NCI-H526 (cell line): ENCODE measurements around the gene SETBP1.

Experiments used
- DNase-seq, 2 experiments: peaks; one replicate each; lab custom pipeline; 2025; lab: John Stamatoyannopoulos, UW

Gene SETBP1

DNA sequence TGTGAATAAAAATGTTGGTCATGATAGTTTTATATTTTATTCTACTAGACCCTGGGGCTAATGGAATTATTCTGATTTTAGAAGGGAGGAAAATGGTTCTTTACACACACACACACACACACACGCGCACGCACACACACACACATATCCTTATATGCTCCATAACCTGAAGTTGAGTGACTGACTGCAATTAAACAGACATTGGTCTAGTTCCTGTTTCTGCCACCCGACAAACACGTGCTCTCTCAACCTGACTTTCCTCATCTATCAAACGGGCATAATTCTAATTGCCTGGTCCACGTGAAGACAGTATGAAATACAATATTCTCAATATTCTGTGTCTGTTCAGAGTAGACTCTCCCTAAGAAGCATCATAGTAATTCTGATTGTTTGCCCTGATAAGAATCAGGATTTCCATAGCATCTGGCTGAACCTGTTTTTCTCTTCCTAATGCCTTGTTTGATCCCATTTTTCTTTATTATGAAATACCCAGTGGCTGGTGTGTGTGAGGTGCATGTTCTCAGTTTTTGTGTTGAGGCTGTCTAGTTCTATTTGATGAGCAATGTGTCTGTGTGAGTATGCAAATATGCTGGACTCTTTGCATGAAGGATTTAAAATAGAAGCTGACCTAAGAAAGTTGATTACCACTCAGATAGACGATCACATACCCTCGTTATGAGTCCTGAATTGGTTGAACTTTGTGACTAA is 51.0 kb downstream of the SETBP1 start:
- peak; percentile 94 to 98 for DNase-seq

- DNase-seq: peak in 1 of 2 experiments; percentile 66
Measured at GRCh38 chr18:44732238-44732563, 51.5 kb downstream of the SETBP1 start.

DNA sequence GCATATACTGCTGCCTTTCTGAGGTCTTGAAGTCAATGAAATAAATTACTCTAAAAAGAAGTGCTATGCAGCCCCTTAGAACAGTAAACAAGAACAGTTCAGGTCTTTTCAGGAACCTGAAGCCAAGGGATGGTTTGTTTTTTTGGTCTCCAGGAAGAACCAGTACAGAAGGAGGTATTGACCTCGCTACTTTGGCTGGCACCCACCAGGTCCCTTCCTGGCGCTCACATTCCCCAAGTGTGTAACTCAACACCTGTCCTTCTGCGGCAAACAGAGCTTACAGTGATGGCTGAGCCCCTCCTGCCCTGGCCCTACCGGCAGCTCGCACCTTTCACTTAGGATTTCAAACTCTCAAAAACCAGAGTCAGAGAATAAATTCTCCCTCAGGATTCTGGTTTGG is 51.9 kb downstream of the SETBP1 start:
- peak; percentile 76 for DNase-seq

- DNase-seq: peak in 1 of 2 experiments; percentile 28
Measured at GRCh38 chr18:44733069-44733753, 52.5 kb downstream of the SETBP1 start.

DNA sequence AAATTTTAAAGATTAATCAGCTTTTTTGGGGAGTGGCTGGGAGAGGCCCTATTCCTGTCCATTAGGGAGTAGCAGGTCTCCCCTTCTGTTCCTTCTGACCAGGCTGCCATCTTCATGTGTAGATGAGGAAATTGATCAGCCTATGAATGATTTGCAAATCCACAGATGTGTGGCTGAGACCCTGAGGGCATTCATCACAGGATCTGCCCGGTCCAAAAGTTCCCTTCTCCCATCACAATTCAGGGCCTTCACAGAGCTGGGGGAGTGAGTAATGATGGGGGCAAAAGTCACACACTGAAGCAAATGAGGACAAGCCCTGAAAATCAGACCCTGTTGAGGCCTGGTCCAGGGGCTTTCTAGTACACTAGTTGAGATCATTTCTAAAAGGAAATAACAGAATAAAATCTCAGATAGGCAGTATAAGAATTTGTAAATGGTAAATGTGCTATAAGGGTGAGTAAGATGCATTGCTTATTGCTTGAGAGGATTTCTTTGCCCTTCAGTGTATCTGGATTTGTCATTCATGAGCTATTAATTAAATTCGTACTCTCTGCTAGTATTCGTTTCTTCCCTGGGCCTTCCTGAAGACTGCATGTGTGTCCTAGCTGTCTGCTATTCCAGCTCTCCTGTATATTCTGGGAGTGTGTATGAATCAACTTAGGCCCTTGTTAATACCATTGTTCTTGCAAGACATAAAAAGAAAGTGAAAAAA is 53.2 kb downstream of the SETBP1 start:
- DNase-seq: no peak

GRCh38 chr18:44735096-44735495 is 54.4 kb downstream of the SETBP1 start:
- DNase-seq: no peak

- no peak for DNase-seq
Measured at GRCh38 chr18:44736664-44737380, 56.1 kb downstream of the SETBP1 start.

- no peak for DNase-seq
Measured at GRCh38 chr18:44737623-44738022, 56.9 kb downstream of the SETBP1 start.

DNA sequence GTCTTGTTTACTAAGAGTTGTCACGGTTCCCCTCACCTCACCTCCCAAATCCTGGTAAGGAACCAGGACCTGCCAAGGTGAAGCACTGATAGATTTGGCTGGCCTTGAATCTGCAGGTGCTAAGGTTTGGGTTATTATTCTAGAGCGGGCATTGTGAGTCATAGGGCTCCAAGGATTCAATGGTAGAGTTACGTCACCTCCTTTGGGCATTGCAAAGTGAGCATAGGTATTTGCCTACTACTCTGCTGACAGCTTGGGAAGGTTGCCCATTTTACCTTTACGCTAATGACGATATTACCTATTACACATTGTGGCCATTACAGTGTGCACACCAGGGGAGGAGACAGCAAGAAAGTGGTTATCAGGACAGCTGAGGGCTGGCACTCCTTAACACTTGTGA is 59.3 kb downstream of the SETBP1 start:
- no peak for DNase-seq

GRCh38 chr18:44741085-44741484 is 60.4 kb downstream of the SETBP1 start:
- DNase-seq: no peak

DNA sequence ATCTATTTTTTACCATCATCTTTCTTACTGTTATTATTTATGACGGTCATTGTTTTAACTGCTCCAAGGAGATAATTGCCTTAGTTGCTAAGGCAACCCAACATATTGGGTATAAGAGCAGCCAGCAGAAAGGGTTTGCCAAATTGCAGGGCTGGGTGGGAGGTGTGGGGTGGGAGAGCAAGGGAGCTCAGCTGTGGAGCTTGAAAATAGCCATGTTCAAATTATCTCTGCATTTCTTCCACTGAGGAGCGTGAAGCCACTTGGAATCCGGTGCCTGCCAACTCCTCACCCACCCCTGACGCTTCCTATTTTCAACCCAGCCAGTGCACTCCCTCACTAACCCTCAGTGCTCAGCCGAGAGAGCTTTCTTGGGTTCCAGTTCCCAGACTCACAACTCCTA is 60.8 kb downstream of the SETBP1 start:
- no peak for DNase-seq

DNA sequence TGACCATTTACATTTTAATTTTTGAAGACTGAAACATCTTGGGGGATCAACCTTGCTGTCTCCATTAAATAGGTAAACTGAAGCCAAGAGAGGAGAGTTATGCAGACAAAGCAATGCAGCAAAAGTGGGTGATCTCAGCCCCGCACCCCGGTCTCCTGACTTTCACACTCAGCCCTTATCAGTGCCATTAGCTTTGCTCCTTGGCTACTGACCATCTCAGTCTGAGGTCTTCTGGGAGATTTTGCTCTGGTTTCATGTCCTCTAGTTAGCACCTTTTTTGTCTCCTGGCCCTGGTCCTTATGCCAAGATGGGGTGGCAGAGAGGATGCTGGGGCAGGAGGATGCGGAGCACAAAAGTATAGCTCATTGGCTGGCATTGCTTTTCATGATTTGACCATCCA is 61.4 kb downstream of the SETBP1 start:
- no peak for DNase-seq

- DNase-seq: peak in 1 of 2 experiments; percentile 11
Measured at GRCh38 chr18:44742718-44743311, 62.1 kb downstream of the SETBP1 start.

GRCh38 chr18:44743631-44744030 is 62.9 kb downstream of the SETBP1 start:
- peak in 1 of 2 experiments; percentile 62 for DNase-seq

- peak; percentile 57 to 82 for DNase-seq
Measured at GRCh38 chr18:44744161-44745121, 63.8 kb downstream of the SETBP1 start.

GRCh38 chr18:44747157-44747556 is 66.5 kb downstream of the SETBP1 start:
- no peak for DNase-seq

GRCh38 chr18:44748582-44748981 is 67.9 kb downstream of the SETBP1 start:
- no peak for DNase-seq

GRCh38 chr18:44750774-44751173 is 70.1 kb downstream of the SETBP1 start:
- DNase-seq: no peak

- no peak for DNase-seq
Measured at GRCh38 chr18:44754567-44754966, 73.9 kb downstream of the SETBP1 start.

DNA sequence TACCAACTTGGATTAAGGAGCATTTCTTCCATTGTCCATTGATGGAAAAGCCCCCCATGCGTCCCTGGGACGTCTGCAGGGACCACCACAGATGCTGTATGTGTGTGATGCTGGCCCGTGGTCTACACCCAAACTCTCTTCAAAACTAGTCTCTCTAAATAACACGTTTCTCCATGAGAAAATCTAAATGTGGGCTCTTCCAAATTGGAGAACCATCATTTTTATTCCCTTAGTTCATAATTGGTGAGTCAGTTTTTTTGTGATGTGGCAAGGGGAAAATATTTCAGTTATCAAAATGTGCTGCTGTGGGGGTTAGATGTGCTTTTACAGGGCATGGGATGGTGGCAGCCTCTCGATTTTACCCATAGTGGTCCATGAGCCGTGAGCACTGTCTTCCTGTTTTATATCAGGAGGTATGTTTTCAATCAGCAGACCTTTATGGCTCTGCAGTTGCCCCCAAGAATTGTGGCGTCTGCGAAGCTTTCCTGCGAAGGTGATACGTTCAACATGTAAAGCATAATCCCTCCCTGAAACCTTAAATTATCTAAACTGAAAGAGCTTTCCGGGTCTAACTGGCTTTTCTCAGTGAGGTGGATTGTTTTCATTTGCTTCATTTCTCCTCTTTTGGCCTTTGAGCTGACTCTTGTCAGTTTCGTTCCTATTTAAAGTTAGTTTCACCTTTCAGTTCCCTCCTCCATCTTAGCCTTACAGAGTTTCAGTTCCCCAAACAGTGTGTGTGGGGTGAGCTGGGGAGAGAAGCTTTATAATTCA is 78.4 kb downstream of the SETBP1 start:
- no peak for DNase-seq
